Fibroblast of the aortic adventitia (primary cell): ENCODE measurements around the gene BTN3A1. TPM values are rescaled to one million over a fixed set of nuclear protein-coding genes. Genes with fewer than 3 reads are reported as not detected.
A peak's percentile ranks its signal among the peaks of the same experiment; 100 is the strongest.
"Not testable (repeated sequence)": the region's sequence is repeated elsewhere in the genome, so short reads cannot be mapped to it uniquely, and the experiment has no call there.

Source experiments
- DNase-seq: peaks from one replicate; pipeline ENCODE4 v3.0.0-alpha.2; 2010; ENCODE audit warnings: low read depth
- H3K4me3 ChIP-seq: 2 replicates; pipeline ENCODE4 v1.5.1; 2011; ENCODE audit warnings: low read depth, mild to moderate bottlenecking, control low read depth, low read length, moderate library complexity
- total RNA-seq: library from RNA; depleted of rRNA; stranded (reverse); fragments of >200 nt; gene quantifications from 2 replicates; pipeline ENCODE4 v1.2.3, GENCODE V29; 2012; ENCODE audit warnings: low replicate concordance
- TF ChIP-seq, protein P1 (sequence below): IDR thresholded peaks from 2 replicates; pipeline ENCODE4 v1.5.1; 2011; ENCODE audit warnings: mild to moderate bottlenecking, low read length, control low read depth, inconsistent platforms; ENCODE audit not compliant: insufficient read depth

The BTN3A1 gene
- total RNA-seq, 1 donor: 24.0 TPM

DNA sequence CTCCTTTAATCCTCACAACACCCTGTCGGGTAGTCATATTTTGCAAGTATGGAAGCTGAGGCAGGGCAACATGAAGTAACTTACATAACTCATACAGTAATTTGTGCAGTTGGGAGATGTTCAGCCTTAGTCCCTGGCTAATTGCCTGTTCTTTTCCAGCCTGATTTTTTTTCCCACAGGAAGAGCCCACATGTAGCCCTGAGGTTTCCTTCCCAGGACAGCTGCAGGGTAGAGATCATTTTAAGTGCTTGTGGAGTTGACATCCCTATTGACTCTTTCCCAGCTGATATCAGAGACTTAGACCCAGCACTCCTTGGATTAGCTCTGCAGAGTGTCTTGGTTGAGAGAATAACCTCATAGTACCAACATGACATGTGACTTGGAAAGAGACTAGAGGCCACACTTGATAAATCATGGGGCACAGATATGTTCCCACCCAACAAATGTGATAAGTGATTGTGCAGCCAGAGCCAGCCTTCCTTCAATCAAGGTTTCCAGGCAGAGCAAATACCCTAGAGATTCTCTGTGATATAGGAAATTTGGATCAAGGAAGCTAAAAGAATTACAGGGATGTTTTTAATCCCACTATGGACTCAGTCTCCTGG lies 50.7 kb downstream of the BTN3A1 start:
- H3K4me3 ChIP-seq: no peak overlapping the region
- peak; percentile 9 for DNase-seq
- TF ChIP-seq, protein P1, sequence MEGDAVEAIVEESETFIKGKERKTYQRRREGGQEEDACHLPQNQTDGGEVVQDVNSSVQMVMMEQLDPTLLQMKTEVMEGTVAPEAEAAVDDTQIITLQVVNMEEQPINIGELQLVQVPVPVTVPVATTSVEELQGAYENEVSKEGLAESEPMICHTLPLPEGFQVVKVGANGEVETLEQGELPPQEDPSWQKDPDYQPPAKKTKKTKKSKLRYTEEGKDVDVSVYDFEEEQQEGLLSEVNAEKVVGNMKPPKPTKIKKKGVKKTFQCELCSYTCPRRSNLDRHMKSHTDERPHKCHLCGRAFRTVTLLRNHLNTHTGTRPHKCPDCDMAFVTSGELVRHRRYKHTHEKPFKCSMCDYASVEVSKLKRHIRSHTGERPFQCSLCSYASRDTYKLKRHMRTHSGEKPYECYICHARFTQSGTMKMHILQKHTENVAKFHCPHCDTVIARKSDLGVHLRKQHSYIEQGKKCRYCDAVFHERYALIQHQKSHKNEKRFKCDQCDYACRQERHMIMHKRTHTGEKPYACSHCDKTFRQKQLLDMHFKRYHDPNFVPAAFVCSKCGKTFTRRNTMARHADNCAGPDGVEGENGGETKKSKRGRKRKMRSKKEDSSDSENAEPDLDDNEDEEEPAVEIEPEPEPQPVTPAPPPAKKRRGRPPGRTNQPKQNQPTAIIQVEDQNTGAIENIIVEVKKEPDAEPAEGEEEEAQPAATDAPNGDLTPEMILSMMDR: no peak

DNA sequence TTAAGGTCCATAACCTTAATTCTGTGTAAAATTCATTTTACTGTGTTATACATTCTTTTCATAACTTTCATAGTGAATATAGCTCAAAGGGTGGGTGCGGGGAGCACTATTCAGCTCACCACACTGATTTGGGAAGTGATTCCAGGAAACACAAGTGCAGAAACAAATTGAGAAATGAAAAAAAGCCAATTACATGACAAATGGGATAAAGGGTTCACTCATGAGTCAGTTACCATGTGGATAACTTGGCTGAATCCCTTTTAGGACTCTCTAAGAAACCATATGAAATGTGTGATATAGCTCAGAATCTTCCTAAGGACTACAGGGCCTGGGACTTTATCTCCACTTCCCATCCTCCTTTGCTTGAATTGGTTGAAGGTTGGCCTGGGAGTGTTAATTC lies 52.6 kb downstream of the BTN3A1 start:
- peak; percentile 70 for DNase-seq
- TF ChIP-seq, protein P1: no peak
- H3K4me3 ChIP-seq: no peak overlapping the region

DNA sequence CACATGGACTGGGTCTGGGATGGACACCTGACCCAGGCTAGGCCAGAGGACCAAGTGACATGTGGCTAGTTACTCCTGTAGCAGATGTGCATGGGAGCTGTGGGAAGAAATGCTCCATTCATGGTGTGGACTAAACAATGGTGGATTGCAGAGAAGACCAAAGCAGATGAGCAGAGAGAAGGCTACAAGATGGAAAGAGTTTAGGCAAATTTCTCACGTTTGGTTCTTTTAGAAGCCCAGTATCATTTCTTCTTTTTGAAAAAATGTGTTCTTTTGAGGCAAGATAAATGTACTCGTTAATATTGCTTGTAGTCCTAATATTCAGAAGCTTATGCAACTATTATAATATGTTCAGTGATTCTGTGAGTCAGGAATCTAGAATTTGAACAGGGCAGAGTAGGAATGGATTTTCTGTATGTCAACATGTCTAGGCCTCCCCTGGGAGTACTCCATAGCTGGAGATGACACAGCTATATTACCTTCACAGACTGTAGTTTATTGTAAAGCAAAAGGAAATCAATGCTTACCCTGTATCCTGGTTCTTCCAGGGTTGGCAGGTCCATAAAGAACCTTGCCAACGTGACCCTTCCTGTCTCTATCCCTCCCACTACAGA lies 53.4 kb downstream of the BTN3A1 start:
- TF ChIP-seq, protein P1: no peak
- no peak for DNase-seq
- H3K4me3 ChIP-seq: no peak overlapping the region

DNA sequence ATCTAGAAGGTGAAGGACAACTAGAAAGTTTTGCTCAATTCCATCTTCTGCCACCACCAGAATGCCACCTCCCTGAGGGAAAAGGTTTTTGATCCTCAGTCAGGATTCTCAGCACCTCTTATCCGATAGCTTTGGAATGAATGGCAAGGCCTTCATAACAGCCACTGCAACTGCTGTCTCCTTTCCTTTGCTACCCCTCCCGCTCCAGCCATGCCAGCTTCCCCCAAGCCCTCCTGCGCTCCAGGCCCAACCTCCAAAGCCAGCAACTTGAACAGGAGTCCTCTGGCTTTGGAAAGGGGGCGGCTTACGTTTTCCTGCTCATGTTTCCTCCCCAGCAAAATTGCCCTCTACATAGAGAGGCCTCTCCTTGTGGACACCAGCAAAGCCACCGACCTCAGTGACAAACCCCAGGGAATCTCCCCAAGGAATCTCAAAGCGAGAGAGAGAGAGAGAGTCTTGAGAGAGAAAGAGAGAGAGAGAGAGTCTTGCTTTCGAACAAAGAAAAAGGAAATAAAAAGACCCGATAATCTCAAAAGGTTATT lies 55.3 kb downstream of the BTN3A1 start:
- TF ChIP-seq, protein P1: no peak
- DNase-seq: no peak
- peak overlapping the region; percentile 43 for H3K4me3 ChIP-seq

DNA sequence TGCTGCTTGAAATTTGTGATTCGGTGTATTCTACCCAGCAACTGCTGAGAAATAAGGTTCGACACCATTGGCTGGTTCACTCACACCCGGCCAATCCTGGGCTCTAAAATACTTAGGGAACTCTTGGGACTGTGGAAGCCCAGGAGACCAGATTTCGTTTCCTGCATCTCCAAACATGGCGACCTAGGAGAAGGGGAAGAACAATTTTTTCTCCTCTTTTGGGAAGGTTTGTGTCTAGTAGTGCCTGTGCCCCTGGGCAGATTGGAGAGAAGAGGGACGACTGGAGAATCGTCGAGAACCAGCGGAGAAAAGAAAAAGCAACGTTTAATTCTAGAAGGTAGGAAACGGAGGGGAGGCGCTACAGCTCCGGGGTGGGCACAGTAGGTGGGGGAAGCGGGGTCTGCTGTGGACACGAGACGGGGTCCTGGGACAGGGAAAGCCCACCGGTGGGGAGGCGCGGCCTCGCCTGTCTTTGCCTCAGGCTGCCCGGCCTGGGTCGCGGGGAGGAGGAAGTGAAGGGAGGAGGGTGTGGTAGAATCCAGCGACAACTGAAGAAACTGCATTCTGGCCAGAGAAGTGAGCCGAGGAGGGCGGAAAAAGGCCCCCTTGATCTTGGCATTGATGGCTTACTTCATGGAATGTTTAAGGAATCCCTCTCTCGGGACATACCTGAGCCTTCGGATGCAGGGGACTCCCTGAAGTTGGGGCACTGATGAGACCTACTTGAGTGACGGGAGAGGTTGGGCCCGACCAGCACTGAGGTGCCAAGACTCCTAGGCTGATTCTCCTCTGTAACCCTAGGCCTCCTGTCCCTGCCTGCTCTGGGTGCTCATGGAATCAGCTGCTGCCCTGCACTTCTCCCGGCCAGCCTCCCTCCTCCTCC lies 56.0 kb downstream of the BTN3A1 start, which contains the start of gene BTN2A1:
Gene BTN2A1 (plus strand): TSS at position 150 of the 883 bp plus-strand sequence. CDS start 682 bp downstream, at position 832.
- H3K4me3 ChIP-seq: peak within 1 kb of the TSS; percentile 87
- peak; percentile 95 for DNase-seq
- TF ChIP-seq, protein P1: peak; percentile 13

DNA sequence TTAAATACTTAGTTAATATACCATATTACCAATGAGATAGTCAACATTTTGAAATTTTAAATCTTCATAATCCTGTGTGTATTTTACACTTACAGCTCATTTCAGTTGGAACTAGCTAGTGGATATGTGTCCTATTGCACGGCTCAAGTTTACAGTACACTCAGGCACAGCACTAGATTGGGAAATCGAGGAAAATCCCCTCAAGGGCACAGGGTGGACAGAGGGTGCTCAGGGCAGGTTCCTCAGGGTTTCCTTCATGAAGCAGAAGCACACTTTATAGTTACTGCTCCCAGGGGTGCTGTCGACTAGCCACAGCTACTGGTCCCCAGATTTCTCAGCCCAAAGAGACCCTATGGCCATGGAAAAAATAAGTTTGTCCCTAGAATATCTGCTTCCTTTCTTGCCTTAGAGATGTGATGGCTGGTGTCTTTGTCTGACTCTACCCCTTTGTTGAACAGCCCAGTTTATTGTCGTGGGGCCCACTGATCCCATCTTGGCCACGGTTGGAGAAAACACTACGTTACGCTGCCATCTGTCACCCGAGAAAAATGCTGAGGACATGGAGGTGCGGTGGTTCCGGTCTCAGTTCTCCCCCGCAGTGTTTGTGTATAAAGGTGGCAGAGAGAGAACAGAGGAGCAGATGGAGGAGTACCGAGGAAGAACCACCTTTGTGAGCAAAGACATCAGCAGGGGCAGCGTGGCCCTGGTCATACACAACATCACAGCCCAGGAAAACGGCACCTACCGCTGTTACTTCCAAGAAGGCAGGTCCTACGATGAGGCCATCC lies 57.1 kb downstream of the BTN3A1 start:
- peak overlapping the region; percentile 54 for H3K4me3 ChIP-seq
- peak; percentile 14 for DNase-seq
- TF ChIP-seq, protein P1: no peak

DNA sequence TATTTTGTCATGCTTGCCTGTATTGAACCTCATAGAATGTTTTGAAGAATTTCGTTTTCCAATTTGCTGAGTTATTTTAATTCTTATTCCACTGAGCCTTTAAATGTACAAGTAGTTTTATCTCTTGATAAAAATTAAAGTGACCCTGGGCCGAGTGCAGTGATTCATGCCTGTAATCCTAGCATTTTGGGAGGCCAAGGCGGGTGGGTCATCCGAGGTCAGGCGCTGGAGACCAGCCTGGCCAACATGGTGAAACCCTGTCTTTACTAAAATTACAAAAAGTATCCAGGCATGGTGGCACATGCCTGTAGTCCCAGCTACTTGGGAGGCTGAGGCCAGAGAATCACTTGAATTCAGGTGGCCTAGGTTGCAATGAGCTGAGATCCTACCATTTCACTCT lies 59.3 kb downstream of the BTN3A1 start:
- H3K4me3 ChIP-seq, DNase-seq: not testable (repeated sequence)
